Stimulated activated CD8-positive, alpha-beta memory T cell treated with anti-CD3 and anti-CD28 coated beads, Interleukin-12 subunit alpha, Interleukin-12 subunit beta, amount 100 ng/mL, for 24 hours (primary cell): ENCODE results near the gene DCTD.

ENCODE experiments used
- DNase-seq: peaks from one replicate; pipeline ENCODE4 v3.0.0-alpha.2; 2020; ENCODE audit errors: extremely low read depth

Gene DCTD

GRCh38 chr4:182917182-182918043 lies at the start of gene DCTD:
Gene DCTD (minus strand): TSS chr4:182917386. CDS start chr4:182915568, 1,818 bp downstream.
- DNase-seq, result peak; percentile 58

GRCh38 chr4:182960746-182961145 lies 43.6 kb upstream of the DCTD start:
- no peak for DNase-seq

GRCh38 chr4:182960228-182960627 lies 43.0 kb upstream of the DCTD start:
- no peak for DNase-seq

GRCh38 chr4:182955411-182955810 lies 38.2 kb upstream of the DCTD start:
- no peak for DNase-seq

GRCh38 chr4:182944484-182945213 lies 27.5 kb upstream of the DCTD start:
- DNase-seq, result no peak

- DNase-seq, result no peak
Measured at GRCh38 chr4:182939680-182940079, 22.5 kb upstream of the DCTD start.

- no peak for DNase-seq
Measured at GRCh38 chr4:182938205-182938645, 21.0 kb upstream of the DCTD start.

- no peak for DNase-seq
Measured at GRCh38 chr4:182937268-182938204, 20.4 kb upstream of the DCTD start.

GRCh38 chr4:182932651-182933050 lies 15.5 kb upstream of the DCTD start:
- DNase-seq, result no peak

- DNase-seq, result no peak
Measured at GRCh38 chr4:182931691-182932345, 14.6 kb upstream of the DCTD start.

GRCh38 chr4:182930889-182931288 lies 13.7 kb upstream of the DCTD start:
- no peak for DNase-seq

GRCh38 chr4:182929296-182929695 lies 12.1 kb upstream of the DCTD start:
- no peak for DNase-seq

- no peak for DNase-seq
Measured at GRCh38 chr4:182928061-182928460, 10.9 kb upstream of the DCTD start.

GRCh38 chr4:182927505-182927904 lies 10.3 kb upstream of the DCTD start:
- no peak for DNase-seq

- no peak for DNase-seq
Measured at GRCh38 chr4:182925855-182926254, 8.7 kb upstream of the DCTD start.

- no peak for DNase-seq
Measured at GRCh38 chr4:182925298-182925757, 8.1 kb upstream of the DCTD start.

- DNase-seq, result no peak
Measured at GRCh38 chr4:182924497-182924896, 7.3 kb upstream of the DCTD start.

- DNase-seq, result no peak
Measured at GRCh38 chr4:182923796-182924340, 6.7 kb upstream of the DCTD start.

GRCh38 chr4:182923366-182923765 lies 6.2 kb upstream of the DCTD start:
- DNase-seq, result no peak

GRCh38 chr4:182922501-182923284 lies 5.5 kb upstream of the DCTD start:
- no peak for DNase-seq
